ENCODE data around the gene CCDC146.

The CCDC146 gene

GRCh38 chr7:77239471-77239870 lies 117.1 kb downstream of the CCDC146 start:
- no peak overlapping the region for H3K4me3 ChIP-seq (ENCODE audit: low read depth, low read length)
- DNase-seq (ENCODE audit: low read depth, low spot score): no peak
- in situ Hi-C loops (cut with HindIII; ENCODE audit: low sequenced_read_pairs): no loop called here
- no peak for TF ChIP-seq CTCF (IDR thresholded peaks at IDR 0.05; ENCODE audit: low read depth, low read length)

GRCh38 chr7:77242068-77242467 lies 119.7 kb downstream of the CCDC146 start:
- no peak for DNase-seq (ENCODE audit: low read depth, low spot score)
- no peak overlapping the region for H3K4me3 ChIP-seq (ENCODE audit: low read depth, low read length)
- no peak for TF ChIP-seq CTCF (IDR thresholded peaks at IDR 0.05; ENCODE audit: low read depth, low read length)
- in situ Hi-C loops (cut with HindIII; ENCODE audit: low sequenced_read_pairs): no loop called here

- in situ Hi-C loops (cut with HindIII; ENCODE audit: low sequenced_read_pairs): no loop called here
- DNase-seq (ENCODE audit: low read depth, low spot score): no peak
- no peak for TF ChIP-seq CTCF (IDR thresholded peaks at IDR 0.05; ENCODE audit: low read depth, low read length)
- H3K4me3 ChIP-seq (ENCODE audit: low read depth, low read length): no peak overlapping the region
These were observed 120.1 kb downstream of the CCDC146 start for GRCh38 chr7:77242554-77242953.

GRCh38 chr7:77244222-77244934 lies 122.0 kb downstream of the CCDC146 start:
- no peak for DNase-seq (ENCODE audit: low read depth, low spot score)
- no peak overlapping the region for H3K4me3 ChIP-seq (ENCODE audit: low read depth, low read length)
- in situ Hi-C loops (cut with HindIII; ENCODE audit: low sequenced_read_pairs): no loop called here
- TF ChIP-seq CTCF (IDR thresholded peaks at IDR 0.05; ENCODE audit: low read depth, low read length): no peak

- in situ Hi-C loops (cut with HindIII; ENCODE audit: low sequenced_read_pairs): no loop called here
- TF ChIP-seq CTCF (IDR thresholded peaks at IDR 0.05; ENCODE audit: low read depth, low read length): no peak
- no peak for DNase-seq (ENCODE audit: low read depth, low spot score)
- H3K4me3 ChIP-seq (ENCODE audit: low read depth, low read length): no peak overlapping the region
These were observed 122.8 kb downstream of the CCDC146 start for GRCh38 chr7:77245015-77245755.

- DNase-seq (ENCODE audit: low read depth, low spot score): no peak
- H3K4me3 ChIP-seq (ENCODE audit: low read depth, low read length): no peak overlapping the region
- in situ Hi-C loops (cut with HindIII; ENCODE audit: low sequenced_read_pairs): no loop called here
- TF ChIP-seq CTCF (IDR thresholded peaks at IDR 0.05; ENCODE audit: low read depth, low read length): no peak
These were observed 123.7 kb downstream of the CCDC146 start for GRCh38 chr7:77246026-77246640.
